GM19043 (cell line): Measurements from ENCODE around the gene MEGF11.

Source experiments
- ATAC-seq: cut with Tn5 transposase; IDR thresholded peaks from one replicate; pipeline ENCODE4 v1.9.1; 2021; ENCODE audit warnings: low read depth; ENCODE audit not compliant: unreplicated experiment

Gene MEGF11

DNA sequence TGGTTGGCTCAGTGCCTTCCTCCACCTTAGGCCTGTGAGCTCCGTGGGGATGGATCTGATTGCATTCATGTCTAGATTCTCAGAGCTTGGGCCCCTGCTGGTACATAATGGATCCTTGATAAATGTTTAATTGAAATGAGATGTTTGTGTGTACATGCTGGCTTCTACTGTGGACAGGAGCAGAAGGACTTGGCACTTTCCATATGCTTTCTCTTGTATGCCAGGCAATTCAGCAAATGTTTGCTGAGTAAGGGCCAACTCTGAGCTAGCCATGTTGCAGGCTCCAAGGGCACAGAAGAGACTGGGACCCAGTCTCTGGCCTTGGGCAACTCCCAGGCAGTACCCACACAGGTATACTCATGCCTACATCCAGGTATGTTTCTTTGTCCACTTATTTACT is 317.3 kb downstream of the MEGF11 start:
- no peak for ATAC-seq

DNA sequence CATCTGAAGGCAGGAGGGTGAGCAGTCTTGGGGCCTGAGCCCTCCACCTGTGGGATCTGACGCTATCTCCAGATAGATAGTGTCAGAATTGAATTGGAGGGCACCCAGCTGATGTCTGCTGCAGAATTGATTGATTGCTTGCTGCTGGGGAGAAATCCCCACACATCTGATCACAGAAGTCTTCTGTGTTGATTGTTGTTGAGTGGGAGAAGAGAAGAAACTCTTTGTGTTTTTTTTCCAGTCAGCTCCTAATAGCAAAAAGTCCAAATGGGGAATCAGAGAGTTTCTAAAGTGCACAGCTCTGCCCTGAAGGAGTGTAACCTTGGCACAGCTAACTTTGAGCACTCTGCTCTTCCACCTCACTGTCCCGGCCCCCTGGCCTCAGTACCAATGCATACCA is 318.2 kb downstream of the MEGF11 start:
- no peak for ATAC-seq

DNA sequence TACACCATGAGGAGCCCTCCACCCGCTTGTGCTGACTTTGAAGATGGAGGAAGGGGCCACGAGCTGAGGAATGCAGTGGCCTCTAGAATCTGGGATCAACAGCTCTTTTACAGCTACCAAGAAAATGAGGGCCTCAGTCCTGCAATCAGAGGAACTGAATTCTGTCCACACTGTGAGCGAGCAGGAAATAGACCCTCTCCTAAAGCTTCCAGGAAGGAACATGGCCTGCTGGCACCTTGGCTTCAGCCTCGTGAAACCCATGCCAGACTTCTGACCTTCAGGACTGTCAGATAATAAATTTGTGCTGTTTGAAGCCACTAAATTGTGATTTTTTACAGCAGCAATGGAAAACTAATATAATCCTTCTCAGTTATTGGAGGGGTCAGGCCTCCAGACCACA is 322.3 kb downstream of the MEGF11 start:
- ATAC-seq, result no peak

DNA sequence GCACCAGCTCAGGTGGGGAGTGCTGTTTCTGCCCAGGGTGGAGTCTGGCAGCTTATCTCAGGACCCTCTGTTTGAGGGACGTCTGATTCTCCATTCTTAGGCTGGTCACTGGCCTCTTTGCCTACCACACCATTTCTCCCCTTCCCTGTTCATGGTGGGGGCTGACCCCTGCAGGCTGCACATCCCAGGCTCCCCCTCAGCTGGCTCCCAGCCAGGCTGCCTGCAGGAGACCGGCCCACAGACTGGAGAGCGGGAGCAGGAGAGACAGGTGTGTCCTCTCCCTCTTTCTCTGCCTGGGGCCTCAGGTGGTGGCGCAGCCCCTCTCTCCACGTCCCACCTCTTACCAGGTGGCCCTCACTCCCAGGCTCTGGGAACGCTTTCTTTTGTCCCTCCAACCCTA is 323.4 kb downstream of the MEGF11 start:
- no peak for ATAC-seq

DNA sequence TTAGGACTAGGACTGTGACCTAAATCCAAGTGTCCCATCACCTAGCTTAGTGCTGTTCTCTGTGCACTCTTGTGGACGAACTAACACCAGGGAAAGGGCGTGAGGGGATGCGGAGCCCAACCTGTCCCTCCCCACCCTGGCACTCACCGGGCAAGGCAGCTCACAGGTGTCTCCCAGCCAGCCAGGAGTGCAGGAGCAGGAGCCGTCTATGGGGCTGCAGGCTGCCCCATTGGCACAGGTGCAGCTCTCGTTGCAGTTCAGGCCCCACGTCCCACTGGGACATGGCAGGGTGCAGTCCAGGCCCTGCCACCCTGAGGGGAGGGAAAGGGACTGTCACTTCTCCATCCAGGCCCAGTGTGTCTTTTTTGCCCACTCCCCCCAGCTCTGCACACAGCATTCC is 324.0 kb downstream of the MEGF11 start:
- no peak for ATAC-seq

DNA sequence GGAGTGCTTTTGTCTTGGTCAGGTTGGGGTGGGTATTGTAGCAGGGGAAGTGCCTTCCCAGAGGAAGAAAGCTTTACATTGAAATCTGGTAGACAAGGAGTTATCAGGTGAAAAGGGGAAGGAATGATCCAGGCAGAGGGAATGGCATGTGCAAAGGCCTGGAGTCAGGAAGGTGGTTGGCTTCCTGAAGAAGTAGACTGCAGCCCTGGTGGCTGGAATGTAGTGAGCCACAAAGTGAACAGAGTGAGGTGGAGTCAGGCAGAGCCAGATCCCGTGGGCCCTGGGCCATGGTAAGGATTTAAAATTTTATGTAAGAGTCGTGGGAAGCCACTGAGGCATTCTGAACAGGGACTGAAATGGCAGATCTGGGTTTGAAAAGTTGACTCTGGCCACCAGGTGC is 326.0 kb downstream of the MEGF11 start:
- ATAC-seq, result no peak

DNA sequence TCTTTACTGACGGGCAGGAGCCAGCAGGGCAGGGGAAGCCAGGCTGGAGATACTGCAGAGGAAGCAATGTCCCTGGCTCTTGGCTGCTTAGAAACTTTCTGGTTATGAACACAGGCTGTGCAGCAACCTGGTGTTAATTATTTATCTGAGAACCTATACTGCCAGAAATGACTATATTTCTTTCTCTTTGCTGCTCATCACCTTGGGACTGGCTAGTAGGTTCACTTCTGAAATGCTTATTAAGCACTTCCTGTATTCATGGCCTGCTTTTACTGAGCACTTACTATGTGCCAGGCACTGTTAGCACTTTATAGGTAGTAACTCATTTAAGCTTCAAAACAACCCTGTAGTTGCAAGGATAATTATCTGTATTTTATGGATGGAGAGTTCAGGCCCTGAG is 326.7 kb downstream of the MEGF11 start:
- ATAC-seq, result peak; percentile 76

DNA sequence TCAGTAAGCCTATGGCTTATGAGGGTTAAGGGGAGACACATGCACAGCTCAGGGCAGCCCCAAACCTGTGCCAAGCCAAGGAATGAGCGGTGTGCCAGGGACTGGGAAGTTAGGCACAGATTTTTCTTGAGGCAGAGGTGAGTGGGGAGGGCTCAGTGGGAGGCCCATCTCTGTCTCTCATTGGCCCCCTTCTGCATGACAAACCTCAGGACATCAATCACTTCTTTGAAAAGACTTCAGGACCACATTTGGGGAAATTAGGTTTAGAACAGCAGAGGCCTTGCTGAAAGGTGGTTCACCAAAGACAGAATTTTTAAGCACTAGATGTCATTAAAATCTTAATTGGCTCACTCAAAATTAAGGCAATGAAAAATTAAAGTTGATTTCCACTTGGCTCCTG is 327.1 kb downstream of the MEGF11 start:
- no peak for ATAC-seq

DNA sequence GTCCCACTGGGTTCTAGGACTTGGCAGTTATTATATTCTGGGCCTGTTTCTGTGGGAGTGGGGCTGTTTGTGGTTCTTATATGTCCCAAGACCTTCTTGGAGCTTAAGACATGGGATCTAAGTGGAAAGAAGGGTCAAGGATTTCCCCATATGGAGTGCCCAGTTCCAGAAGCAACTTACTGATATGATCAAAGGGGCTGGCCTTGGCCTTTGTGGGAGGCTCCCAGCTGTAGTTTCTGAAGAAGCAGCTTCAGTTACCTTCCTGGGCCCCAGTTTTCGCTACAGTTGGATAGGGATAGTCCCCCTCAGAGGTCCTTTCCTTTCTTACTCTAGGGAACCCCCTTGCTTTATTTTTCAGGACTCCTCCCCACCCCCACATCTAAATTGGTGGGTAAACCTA is 328.2 kb downstream of the MEGF11 start:
- ATAC-seq, result no peak

DNA sequence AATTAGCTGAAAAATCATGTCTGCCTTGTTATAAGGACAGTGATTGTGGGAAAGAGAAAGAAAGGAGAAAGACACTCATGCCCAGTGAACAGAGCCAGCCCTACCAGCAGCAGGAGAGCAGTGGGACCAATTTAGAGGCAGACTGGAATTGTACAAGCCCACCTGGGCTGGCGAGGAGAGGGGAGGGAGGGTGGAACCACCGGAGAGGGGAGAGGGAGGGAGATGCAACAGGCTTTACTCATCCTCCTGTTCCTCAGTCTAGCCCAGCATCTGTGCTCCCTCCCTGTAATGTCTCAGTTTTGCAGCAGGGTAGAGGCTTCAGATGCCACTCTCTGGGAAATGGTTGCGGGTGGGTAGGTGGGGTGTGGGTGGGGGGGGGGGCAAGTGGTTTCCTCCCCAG is 329.5 kb downstream of the MEGF11 start:
- ATAC-seq, result no peak

DNA sequence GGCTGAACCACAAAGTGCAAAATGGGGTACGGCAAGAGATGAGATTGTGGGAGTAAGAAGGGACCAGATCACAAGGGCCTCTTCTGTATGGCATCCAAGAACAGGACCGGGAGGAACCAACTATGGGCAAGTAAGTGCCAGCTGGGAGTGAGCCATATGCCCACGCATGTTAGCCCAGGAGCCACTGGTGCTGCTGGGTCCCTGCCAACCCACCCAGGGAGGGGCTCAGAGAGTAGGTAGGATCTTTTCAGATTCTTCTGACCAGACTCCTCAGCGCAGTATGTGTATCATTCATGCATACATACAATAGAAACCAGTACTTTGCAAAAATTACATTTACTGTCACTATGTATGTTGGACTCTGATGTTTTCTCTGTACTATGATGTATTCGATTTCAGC is 330.3 kb downstream of the MEGF11 start:
- ATAC-seq, result no peak

DNA sequence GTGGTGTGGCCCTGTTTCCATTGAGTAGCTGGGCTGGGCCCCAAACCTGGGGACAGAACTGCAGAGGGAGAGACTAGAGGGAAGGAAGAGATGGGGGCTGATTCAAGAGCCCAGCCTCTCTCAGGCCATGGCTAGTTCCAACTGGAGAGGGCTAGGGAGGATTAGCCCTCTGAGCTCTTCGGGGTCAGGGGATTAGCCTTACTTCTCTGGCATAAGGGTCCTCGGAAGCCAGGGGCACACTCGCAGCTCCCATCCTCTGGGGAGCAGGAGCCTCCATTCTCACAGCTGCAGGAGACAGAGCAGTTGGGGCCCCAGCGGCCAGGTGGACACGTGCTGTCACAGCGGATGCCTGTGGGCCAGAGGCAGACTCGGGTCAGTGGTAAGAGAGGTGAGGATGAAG is 330.9 kb downstream of the MEGF11 start:
- ATAC-seq, result no peak

DNA sequence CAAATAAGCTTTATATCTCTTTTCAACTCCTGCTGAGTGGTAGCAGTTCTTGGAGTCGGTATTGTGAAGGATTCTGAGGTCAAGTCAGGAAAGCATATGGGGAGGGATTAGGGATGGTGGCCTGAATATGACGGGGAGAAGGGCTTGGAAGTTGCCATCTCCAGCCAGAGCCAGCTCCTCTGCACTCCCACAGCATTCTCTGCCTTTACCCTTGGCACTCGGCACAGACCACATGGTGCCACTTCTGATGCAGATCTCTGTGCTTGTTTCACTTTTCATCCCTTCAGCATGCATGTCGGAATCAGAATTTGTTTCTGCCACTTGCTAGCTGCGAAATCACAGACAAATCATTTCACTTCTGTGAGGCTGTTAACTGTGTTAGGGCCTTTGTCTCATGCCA is 331.8 kb downstream of the MEGF11 start:
- no peak for ATAC-seq

DNA sequence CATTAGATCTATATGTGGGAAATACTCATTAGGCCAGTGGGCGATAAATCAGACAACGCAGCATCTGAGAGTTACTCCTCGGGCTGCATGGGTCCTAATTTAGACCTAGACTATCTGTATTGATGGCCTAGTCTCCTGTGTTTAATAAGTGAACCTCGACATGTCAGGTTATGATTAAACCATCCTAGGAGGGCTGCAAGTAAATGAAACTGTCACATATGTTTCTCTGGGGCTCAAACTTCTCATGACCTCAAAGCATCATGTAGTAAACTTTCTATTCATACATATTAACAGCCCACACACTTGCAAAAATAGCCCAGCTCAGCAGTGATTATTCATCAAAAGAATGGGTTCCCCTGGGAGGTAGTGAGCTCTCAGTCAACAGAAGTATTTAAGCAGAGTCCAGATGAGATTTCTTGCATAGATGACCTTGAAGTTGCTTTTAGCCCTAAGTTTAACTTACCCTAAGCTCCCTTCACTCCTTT is 332.7 kb downstream of the MEGF11 start:
- no peak for ATAC-seq

DNA sequence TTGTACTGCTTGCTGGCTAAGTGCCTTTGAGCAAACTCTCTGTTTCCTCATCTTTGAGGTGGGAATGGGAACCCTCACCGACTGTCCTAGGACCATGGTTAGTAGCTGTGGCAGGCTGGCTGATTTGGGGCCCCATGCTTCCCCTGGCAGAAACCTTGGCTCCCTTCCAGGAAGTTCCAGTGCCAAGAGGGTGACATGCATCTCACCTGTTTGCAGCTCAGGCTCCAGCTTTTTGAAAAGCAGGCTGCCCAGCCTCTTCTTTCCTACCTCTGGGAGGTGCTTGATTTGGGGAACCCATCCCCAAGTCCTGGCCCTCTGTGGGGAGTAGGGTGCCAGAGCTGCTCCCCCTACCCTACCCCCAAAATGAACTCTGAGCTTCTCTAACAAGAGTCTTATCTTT is 333.4 kb downstream of the MEGF11 start:
- no peak for ATAC-seq

DNA sequence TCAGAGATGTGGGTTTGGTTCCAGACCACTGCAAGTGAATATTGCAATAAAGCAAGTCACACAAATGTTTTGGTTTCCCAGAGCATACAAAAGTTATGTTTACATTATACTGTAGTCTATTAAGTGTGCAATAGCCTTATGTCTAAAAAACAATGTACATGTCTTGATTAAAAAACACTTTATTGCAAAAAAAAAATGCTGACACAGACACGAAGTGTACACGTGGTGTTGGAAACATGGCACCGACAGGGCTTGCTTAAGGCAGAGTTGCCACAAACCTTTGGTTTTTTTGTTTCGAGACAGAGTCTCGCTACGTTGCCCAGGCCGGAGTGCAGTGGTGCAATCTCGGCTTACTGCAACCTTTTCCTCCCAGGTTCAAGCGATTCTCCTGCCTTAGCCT is 334.2 kb downstream of the MEGF11 start:
- no peak for ATAC-seq

DNA sequence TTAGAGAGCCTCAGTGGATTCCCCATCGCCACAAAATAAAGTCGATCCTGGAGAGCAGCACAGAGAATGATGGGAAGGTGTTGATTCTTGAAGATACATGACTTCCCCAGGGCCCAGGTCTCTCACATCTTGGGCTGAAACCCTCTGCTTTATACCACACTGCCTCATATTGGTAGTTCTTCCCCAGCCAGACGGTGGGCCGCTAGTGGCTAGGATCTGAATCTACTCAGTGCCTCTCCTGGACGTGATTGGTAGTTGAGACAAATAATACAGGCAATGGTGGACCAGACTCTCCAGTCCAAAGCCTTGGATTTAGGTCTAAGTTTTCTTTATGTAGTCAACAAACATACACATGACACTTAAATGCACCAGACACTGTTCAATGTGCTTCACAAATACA is 334.6 kb downstream of the MEGF11 start:
- no peak for ATAC-seq

DNA sequence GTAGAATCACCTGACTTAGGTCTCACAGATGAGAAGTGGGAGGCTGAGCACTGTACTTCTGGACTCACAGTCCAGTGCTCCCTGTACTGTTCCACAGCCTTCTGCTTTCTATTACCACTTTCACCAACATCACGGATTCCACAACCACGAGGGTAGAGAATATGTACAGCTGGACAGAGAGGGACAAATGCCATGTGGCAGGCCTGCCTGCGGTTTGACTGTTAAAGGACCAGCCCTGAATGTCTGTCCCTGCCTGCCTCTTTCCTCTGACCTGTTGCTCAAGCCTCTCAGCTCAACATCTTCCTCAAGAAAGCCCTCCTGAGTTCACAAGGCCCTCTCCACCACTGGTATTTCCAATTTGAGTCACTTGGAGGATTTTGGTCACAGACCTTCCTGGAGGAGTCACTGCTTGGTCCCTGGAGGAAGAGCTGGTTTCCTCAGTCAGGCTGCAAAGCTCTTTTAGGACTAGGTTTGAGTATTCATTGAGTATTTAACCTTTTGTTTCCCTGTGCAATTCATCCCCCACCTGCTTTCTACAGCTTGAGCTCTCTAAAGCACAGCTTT is 335.1 kb downstream of the MEGF11 start:
- no peak for ATAC-seq

DNA sequence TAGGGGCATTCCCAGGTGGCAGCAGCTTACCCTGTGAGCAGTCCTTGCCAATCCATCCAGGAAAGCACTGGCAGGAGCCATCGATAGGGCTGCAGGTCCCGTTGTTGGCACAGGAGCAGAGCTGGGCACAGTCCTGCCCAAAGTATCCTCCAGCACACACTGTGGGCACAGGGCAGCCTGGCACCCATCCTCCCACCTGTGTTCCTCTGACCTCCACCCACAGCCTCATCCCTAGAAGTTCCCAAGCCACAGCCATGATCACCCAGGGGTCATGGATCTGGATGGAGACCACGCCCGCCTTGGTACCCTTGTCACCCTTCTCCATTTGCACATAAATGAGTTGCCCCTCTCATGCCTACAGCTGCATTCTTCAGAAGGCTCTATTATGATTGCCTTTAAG is 335.6 kb downstream of the MEGF11 start:
- ATAC-seq, result no peak

DNA sequence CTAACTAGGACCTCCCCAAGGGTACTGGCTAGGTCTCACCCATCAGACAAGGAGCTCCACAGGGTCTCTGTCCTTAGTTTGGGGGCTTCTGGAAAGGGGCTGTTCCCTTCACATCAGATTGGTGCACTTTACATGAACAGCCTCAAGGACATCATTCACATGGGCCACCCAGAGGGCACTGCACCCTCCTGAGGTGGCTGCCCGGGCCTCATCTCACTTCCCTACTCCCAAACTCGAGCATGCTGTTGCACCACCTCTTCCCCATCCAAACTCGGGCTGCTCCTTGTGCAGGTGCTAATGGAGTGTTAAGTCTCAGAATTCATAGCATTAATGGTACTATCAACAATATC is 336.2 kb downstream of the MEGF11 start:
- ATAC-seq, result no peak

DNA sequence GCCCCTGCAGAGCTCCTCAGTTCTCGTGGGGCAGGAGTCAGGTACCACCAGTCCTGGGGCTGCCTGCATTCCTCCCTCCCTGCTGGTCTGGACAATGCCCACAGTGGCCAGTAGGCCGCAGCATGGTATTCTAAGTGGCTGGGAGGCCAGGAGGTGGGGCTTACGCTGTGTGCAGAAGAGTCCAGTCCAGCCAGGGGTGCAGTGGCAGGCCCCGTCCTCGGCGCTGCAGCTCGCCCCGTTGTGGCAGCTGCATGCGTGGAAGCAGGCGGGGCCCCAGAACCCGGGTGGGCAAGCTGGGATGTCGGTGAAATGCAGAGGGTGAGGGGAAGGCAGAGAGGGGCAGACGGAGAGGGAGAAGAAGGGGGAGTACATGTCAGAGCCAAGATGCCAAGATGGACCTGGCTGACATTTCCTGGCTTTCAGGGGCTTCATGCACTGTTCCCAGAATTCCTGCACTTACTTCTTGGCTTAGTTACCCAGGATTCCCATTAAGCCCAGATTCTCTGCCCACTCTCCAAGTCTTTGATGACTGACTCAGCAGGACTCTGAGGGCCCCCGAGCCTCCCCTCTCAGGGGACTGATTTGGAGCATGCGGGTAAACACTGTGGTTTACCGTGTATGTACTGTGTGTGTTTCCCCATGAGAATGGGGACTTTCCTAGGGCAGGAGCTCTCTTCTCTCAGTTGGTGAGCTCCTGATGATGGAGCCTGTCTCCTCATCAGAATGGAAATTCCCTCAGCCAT is 336.7 kb downstream of the MEGF11 start:
- no peak for ATAC-seq

DNA sequence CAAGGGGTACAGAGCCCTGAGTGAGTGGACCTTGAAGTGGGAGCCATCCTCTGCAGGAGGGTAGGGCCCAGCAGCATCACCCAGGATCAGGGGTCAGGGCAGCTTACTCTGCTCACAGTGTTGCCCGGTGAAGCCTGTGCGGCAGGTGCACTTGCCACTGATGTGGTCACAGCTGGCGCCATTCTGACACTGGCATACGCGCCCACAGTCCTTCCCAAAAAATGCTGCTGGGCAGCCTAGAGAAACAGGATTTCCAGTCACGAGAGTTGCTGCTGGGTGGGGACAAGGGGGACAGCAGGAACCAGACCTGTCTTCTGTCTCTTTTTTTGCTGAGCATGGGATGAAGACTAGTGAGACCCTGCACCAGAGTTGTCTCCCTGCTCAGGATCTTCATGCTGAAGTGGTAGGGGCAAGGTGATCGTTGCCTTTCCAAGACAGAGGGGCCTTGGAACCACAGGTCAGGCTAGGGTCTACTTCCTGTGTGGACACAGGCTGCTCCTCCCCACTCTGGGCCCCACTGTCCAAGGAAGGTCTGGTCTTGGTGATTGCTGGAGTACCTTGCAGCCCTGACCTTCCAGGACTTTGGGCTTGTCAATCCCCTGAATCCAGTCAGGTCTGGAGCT is 337.4 kb downstream of the MEGF11 start:
- no peak for ATAC-seq
